Esophagus muscularis mucosa (tissue), 4 donors: Measurements from ENCODE around the gene SRSF6.
"Not testable (repeated sequence)": the region's sequence is repeated elsewhere in the genome, so short reads cannot be mapped to it uniquely, and the experiment has no call there.

Source experiments
- EP300 ChIP-seq: sonication (generic); formaldehyde crosslinking; IDR thresholded peaks from one replicate; pipeline ENCODE4 v1.6.1; 2017; ENCODE audit warnings: antibody characterized with exemption
- POLR2A ChIP-seq: fragments of 450-650 bp; IDR thresholded peaks from one replicate; pipeline ENCODE4 v1.6.1; 2017; ENCODE audit warnings: antibody characterized with exemption, moderate library complexity, mild to moderate bottlenecking, low read depth
- POLR2AphosphoS5 ChIP-seq, 2 donors: sonication (generic); formaldehyde crosslinking; IDR thresholded peaks; one replicate each; pipeline ENCODE4 v1.6.1; 2017; ENCODE audit warnings: antibody characterized with exemption in 2 of 2
- TF ChIP-seq, protein P1 (sequence below), 3 experiments: fragments of 200-600 bp in 2 of 3; fragments of 450-650 bp in 1 of 3; sonication (generic) in 2 of 3; IDR thresholded peaks; one replicate each; pipeline ENCODE4 v1.5.1; 2017 to 2019; ENCODE audit warnings: antibody characterized with exemption in 3 of 3, mild to moderate bottlenecking in 2 of 3, moderate library complexity in 1 of 3

DNA sequence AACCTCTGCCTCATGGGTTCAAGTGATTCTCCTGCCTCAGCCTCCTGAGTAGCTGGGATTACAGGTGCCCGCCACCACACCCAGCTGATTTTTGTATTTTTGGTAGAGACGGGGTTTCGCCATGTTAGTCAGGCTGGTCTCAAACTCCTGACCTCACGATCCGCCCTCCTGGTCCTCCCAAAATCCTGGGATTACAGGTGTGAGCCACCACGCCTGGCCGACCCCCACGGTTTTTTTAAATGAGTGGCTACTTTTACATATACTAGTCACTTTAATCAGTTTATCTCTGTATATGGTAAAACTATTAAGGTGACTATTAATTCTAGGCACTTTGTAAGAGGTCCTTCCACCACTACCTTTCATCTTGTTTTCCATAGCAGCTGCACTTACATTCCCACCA is 44.3 kb downstream of the SRSF6 start:
- not testable (repeated sequence) for TF ChIP-seq EP300; POLR2AphosphoS5 (IDR thresholded peaks at IDR 0.05); POLR2A
- TF ChIP-seq, protein P1, sequence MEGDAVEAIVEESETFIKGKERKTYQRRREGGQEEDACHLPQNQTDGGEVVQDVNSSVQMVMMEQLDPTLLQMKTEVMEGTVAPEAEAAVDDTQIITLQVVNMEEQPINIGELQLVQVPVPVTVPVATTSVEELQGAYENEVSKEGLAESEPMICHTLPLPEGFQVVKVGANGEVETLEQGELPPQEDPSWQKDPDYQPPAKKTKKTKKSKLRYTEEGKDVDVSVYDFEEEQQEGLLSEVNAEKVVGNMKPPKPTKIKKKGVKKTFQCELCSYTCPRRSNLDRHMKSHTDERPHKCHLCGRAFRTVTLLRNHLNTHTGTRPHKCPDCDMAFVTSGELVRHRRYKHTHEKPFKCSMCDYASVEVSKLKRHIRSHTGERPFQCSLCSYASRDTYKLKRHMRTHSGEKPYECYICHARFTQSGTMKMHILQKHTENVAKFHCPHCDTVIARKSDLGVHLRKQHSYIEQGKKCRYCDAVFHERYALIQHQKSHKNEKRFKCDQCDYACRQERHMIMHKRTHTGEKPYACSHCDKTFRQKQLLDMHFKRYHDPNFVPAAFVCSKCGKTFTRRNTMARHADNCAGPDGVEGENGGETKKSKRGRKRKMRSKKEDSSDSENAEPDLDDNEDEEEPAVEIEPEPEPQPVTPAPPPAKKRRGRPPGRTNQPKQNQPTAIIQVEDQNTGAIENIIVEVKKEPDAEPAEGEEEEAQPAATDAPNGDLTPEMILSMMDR (IDR thresholded peaks at IDR 0.05) = not testable (repeated sequence)
